Measurements from ENCODE around the gene ABI3.

The ABI3 gene

GRCh38 chr17:49225554-49226236, 15.2 kb downstream of the ABI3 start:
- DNase-seq (ENCODE audit: low read depth in 2 of 2) = no peak

- DNase-seq (ENCODE audit: low read depth in 2 of 2) = no peak
Observed at GRCh38 chr17:49226771-49227435, 16.4 kb downstream of the ABI3 start.

GRCh38 chr17:49227436-49228261, 17.1 kb downstream of the ABI3 start:
- DNase-seq (ENCODE audit: low read depth in 2 of 2) = peak in 1 of 2 experiments; percentile 13

- no peak for DNase-seq (ENCODE audit: low read depth in 2 of 2)
Observed at GRCh38 chr17:49229076-49229804, 18.7 kb downstream of the ABI3 start.

GRCh38 chr17:49229805-49230600, 19.5 kb downstream of the ABI3 start:
- DNase-seq (ENCODE audit: low read depth in 2 of 2) = no peak

- DNase-seq (ENCODE audit: low read depth in 2 of 2) = peak; percentile 39 to 50
Observed at GRCh38 chr17:49230636-49231562, 20.4 kb downstream of the ABI3 start, which contains the start of gene PHOSPHO1. PHOSPHO1 (minus strand) TSS chr17:49230787; CDS start chr17:49226691, 4,096 bp downstream.

- no peak for DNase-seq (ENCODE audit: low read depth in 2 of 2)
Observed at GRCh38 chr17:49231563-49231894, 21.0 kb downstream of the ABI3 start.

- no peak for DNase-seq (ENCODE audit: low read depth in 2 of 2)
Observed at GRCh38 chr17:49234509-49235080, 24.1 kb downstream of the ABI3 start.

GRCh38 chr17:49235896-49236295, 25.4 kb downstream of the ABI3 start:
- no peak for DNase-seq (ENCODE audit: low read depth in 2 of 2)

GRCh38 chr17:49239963-49240362, 29.5 kb downstream of the ABI3 start:
- DNase-seq (ENCODE audit: low read depth in 2 of 2) = no peak

GRCh38 chr17:49240619-49241018, 30.1 kb downstream of the ABI3 start:
- no peak for DNase-seq (ENCODE audit: low read depth in 2 of 2)

GRCh38 chr17:49241040-49241439, 30.5 kb downstream of the ABI3 start:
- DNase-seq (ENCODE audit: low read depth in 2 of 2) = no peak

- DNase-seq (ENCODE audit: low read depth in 2 of 2) = no peak
Observed at GRCh38 chr17:49241692-49242397, 31.3 kb downstream of the ABI3 start.

GRCh38 chr17:49242813-49243212, 32.3 kb downstream of the ABI3 start:
- no peak for DNase-seq (ENCODE audit: low read depth in 2 of 2)

GRCh38 chr17:49244839-49245238, 34.3 kb downstream of the ABI3 start:
- no peak for DNase-seq (ENCODE audit: low read depth in 2 of 2)

- no peak for DNase-seq (ENCODE audit: low read depth in 2 of 2)
Observed at GRCh38 chr17:49247944-49248343, 37.4 kb downstream of the ABI3 start.

GRCh38 chr17:49249292-49249794, 38.8 kb downstream of the ABI3 start:
- DNase-seq (ENCODE audit: low read depth in 2 of 2) = no peak

GRCh38 chr17:49249890-49250522, 39.5 kb downstream of the ABI3 start:
- DNase-seq (ENCODE audit: low read depth in 2 of 2) = no peak

Data from fibroblast of skin of left biceps (primary cell).